H1 (cell line): ENCODE results near the gene CDK5R2. TPM values are rescaled to one million over a fixed set of nuclear protein-coding genes. Genes with fewer than 3 reads are reported as not detected.

Experiments
- ATF3 ChIP-seq: IDR thresholded peaks from 2 replicates; pipeline ENCODE4 v1.6.1; 2011; ENCODE audit warnings: low read depth, mild to moderate bottlenecking, low read length; ENCODE audit not compliant: insufficient read depth
- EZH2 ChIP-seq: fragments of 200-600 bp; sonication (generic); IDR thresholded peaks from 2 replicates; pipeline ENCODE4 v1.7.1; 2012; ENCODE audit warnings: low read depth, mild to moderate bottlenecking, moderate library complexity, low read length, inconsistent platforms; ENCODE audit not compliant: severe bottlenecking
- GABPA ChIP-seq: IDR thresholded peaks from 2 replicates; pipeline ENCODE4 v1.6.1; 2011; ENCODE audit warnings: mild to moderate bottlenecking, low read length, moderate library complexity, borderline replicate concordance; ENCODE audit not compliant: insufficient read depth
- RNF2 ChIP-seq: fragments of 200-900, 300-1000 bp; sonication (generic); IDR thresholded peaks from 2 replicates; pipeline ENCODE4 v1.7.1; 2016; ENCODE audit warnings: borderline replicate concordance, low read depth, mild to moderate bottlenecking, antibody characterized with exemption, low read length; ENCODE audit not compliant: poor library complexity, severe bottlenecking; ENCODE audit errors: missing control alignments
- SAP30 ChIP-seq: fragments of 300-600 bp; sonication (generic); IDR thresholded peaks from 2 replicates; pipeline ENCODE4 v1.7.1; 2012; ENCODE audit warnings: low read length, moderate library complexity, mild to moderate bottlenecking, inconsistent platforms; ENCODE audit not compliant: insufficient read depth, insufficient replicate concordance
- SIRT6 ChIP-seq: IDR thresholded peaks from one replicate; pipeline ENCODE4 v1.7.1; 2012; ENCODE audit warnings: low read length, inconsistent platforms
- SRF ChIP-seq: IDR thresholded peaks from 2 replicates; pipeline ENCODE4 v1.6.1; 2011; ENCODE audit warnings: mild to moderate bottlenecking, low read depth, low read length, moderate library complexity
- TCF12 ChIP-seq: IDR thresholded peaks from 2 replicates; pipeline ENCODE4 v1.6.1; 2011; ENCODE audit warnings: low read depth, mild to moderate bottlenecking, low read length
- polyA plus RNA-seq, 7 experiments: library from polyadenylated mRNA; depleted of rRNA in 3 of 7; stranded (reverse) in 5 of 7; unstranded in 2 of 7; fragments of >200 nt in 5 of 7; fragments of 200-250 nt in 2 of 7; gene quantifications; 1 replicate in 5 of 7; 2 replicates in 1 of 7; 4 replicates in 1 of 7; pipeline versions ENCODE4 v1.2.1 to v1.2.3, GENCODE V29; 2011 to 2013; ENCODE audit warnings: missing spikeins in 2 of 7, mixed read lengths in 2 of 7
- total RNA-seq: library from RNA; stranded (reverse); fragmentation: NEBNext Ultra II Directional; extraction: Animal tissue kit (Norgen Biotek cat#: 25700); gene quantifications from 2 replicates; pipeline ENCODE4 v1.2.1, GENCODE V29; 2021
- TF ChIP-seq, protein P1 (sequence below): IDR thresholded peaks from 2 replicates; pipeline ENCODE4 v1.6.1; 2012; ENCODE audit warnings: low read length, inconsistent platforms

CDK5R2 gene
- total and polyA plus RNA-seq, 2 of the 8 experiments (the other 6 are each of a cell fraction or from before 2014, with no cell fraction given), result 0.14 TPM; not detected in 1

DNA sequence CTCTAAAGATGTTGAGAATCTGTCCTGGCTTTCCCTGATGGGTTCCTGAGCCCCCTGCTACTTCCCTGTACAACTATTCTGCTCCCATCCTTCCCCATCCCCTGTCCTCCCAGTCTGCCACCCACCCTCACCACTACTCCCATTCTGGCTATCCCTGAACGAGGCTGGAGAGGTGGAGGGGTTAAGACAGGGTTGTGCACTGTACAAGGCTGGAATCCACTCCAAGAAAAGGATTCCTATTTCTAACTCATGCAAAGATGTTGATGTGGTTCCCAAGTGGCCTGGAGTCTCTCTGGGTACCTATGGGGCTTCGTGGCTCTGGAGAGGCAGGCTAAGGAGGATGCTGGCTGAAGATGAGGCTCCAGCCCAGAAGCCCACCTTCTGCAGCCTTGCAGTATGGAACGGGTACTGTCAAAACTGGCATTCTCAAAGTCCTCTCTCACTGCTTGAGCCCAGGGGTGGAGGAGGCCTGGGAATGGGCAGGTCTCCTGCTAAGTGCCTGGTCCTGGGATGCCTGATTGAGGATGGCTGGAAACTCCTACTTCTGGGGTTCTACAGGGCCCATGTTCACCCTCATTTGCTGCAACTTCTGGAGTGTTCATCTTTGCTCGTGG, 26.8 kb downstream of the CDK5R2 start (continued):
- TF ChIP-seq, protein P1, sequence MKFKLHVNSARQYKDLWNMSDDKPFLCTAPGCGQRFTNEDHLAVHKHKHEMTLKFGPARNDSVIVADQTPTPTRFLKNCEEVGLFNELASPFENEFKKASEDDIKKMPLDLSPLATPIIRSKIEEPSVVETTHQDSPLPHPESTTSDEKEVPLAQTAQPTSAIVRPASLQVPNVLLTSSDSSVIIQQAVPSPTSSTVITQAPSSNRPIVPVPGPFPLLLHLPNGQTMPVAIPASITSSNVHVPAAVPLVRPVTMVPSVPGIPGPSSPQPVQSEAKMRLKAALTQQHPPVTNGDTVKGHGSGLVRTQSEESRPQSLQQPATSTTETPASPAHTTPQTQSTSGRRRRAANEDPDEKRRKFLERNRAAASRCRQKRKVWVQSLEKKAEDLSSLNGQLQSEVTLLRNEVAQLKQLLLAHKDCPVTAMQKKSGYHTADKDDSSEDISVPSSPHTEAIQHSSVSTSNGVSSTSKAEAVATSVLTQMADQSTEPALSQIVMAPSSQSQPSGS, result no peak
- TF ChIP-seq SRF (no peak), SAP30 (no peak), GABPA (no peak), EZH2 (peak; percentile 57), RNF2 (peak; percentile 60), TCF12 (no peak), ATF3 (no peak), SIRT6 (no peak)
- TF ChIP-seq, all 59 proteins: peak for 3
